ENCODE results near the gene HFM1.

The HFM1 gene

GRCh38 chr1:91217911-91218310 is 186.7 kb downstream of the HFM1 start:
- no peak for TF ChIP-seq CTCF (IDR thresholded peaks at IDR 0.05)
- H3K4me3 Mint-ChIP-seq = no peak overlapping the region
- peaks cover 44% of the 10 kb centered on the region for H3K9me3 Mint-ChIP-seq

More at GRCh38 chr1:91217911-91218310, 186.7 kb downstream of the HFM1 start:
- Mint-ChIP-seq H3K36me3 (ENCODE audit: low read depth) (peaks cover 4% of the 10 kb centered on the region), H3K4me1 (no peaks in the 10 kb centered on the region), H3K27ac (no peak overlapping the region), H3K27me3 (ENCODE audit: low read depth, poor library complexity) (no peaks in the 10 kb centered on the region)
- DNase-seq = no peak

Measured in nephron progenitor cell (in vitro differentiated cells).